ENCODE results near the gene GCN1. TPM values are rescaled to one million over a fixed set of nuclear protein-coding genes. Genes with fewer than 3 reads are reported as not detected.

Gene GCN1
- total RNA-seq, 6 experiments from 2014 or later: 76.5 to 102 (median 83.1) TPM

DNA sequence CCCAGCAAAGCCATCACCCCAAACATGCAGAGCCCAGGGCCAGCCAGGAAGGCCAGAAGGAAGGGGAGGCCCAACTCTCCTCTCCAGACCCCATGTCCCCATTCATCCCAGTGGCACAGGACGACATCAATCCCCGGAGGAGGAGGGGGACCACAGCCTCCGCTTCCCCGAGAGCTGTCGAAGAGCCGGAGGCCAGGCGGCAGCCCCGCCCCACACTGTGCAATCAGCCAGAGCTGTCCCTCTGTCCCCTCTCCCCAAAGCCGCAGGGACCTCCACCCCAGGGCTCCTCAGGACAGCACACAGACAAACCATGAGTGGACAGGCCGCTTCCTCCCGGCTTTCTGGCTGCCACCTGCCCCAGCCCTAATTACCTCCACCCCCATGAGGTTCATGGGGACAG lies 94.8 kb downstream of the GCN1 start:
- Mint-ChIP-seq H3K36me3 (ENCODE audit: low read depth) (no peaks in the 10 kb centered on the region), H3K27me3 (ENCODE audit: insufficient read depth) (no peaks in the 10 kb centered on the region), H3K4me1 (ENCODE audit: low read depth) (peaks cover 1% of the 10 kb centered on the region; the same call in 1 of the 2 replicates), H3K27ac (no peak overlapping the region), H3K4me3 (no peak overlapping the region), H3K9me3 (no peaks in the 10 kb centered on the region)
- TF ChIP-seq, protein P1, sequence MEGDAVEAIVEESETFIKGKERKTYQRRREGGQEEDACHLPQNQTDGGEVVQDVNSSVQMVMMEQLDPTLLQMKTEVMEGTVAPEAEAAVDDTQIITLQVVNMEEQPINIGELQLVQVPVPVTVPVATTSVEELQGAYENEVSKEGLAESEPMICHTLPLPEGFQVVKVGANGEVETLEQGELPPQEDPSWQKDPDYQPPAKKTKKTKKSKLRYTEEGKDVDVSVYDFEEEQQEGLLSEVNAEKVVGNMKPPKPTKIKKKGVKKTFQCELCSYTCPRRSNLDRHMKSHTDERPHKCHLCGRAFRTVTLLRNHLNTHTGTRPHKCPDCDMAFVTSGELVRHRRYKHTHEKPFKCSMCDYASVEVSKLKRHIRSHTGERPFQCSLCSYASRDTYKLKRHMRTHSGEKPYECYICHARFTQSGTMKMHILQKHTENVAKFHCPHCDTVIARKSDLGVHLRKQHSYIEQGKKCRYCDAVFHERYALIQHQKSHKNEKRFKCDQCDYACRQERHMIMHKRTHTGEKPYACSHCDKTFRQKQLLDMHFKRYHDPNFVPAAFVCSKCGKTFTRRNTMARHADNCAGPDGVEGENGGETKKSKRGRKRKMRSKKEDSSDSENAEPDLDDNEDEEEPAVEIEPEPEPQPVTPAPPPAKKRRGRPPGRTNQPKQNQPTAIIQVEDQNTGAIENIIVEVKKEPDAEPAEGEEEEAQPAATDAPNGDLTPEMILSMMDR (IDR thresholded peaks at IDR 0.05): no peak
- DNase-seq: no peak

DNA sequence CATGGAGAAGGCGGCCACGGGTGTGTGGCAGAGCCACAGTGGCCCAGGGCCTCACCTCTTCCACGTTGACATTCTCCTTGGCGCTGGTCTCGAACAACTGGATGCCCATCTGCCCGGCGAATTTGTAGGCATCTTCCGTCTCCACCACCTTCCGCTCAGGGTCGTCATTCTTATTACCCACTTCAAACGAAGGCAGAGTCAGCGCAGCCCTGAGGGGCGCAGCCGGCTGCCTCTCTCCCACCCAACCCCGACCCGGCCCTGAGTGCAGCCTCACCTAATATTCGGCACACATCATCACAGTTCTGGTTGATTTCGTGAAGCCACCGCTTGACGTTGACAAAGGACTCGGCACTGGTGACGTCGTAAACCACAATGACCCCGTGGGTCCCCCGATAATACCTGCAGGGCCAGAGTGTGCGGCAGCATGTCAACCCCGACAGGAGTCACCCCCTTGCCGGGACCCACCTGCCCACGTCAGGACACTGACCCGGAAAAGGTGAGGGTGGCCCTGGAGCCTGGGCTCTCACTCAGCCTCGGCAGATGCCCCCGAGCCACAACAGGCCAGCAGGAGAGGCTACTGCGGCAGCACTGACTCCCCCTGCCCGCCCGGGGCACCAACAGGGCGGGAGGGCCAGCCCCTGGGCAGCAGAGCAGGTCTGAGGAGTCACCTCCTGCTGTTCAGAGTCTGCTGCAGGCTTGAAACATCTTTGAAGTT lies 95.6 kb downstream of the GCN1 start:
- Mint-ChIP-seq H3K4me3 (no peak overlapping the region), H3K9me3 (no peaks in the 10 kb centered on the region), H3K27ac (no peak overlapping the region), H3K36me3 (ENCODE audit: low read depth) (no peaks in the 10 kb centered on the region), H3K27me3 (ENCODE audit: insufficient read depth) (no peaks in the 10 kb centered on the region), H3K4me1 (ENCODE audit: low read depth) (no peaks in the 10 kb centered on the region)
- TF ChIP-seq, protein P1 (IDR thresholded peaks at IDR 0.05): no peak
- DNase-seq: no peak

DNA sequence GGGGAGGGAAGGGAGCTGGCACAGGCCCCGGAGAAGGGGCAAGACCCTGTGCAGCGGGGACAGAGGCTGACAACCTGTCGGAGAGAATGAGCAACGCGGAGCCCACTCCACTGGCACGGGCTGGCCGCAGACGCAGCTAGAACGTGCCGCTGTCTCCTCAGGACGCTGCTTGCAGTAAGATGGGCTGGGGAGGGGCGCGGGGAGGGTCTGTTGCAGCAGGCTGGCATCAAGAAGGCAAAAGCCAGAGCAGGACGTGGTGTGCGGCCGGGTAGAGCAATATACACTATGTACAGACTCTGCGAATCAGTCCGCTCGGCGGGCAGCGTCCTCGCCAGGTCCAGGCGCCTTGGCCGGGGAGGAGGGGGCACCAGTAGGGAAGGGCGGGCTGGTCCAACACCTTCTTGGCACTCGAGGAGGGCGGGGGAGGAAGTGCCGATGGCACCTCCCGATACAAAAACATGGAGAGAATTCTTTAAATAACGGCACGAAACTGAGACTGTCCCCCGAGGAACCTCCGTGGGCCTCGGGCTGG lies 97.8 kb downstream of the GCN1 start:
- TF ChIP-seq, protein P1 (IDR thresholded peaks at IDR 0.05): no peak
- no peak overlapping the region for H3K4me3 Mint-ChIP-seq
- H3K9me3 Mint-ChIP-seq: no peaks in the 10 kb centered on the region
- no peaks in the 10 kb centered on the region for H3K36me3 Mint-ChIP-seq (ENCODE audit: low read depth)
- no peak for DNase-seq
- H3K27ac Mint-ChIP-seq: no peak overlapping the region
- peaks cover 2% of the 10 kb centered on the region; the same call in 1 of the 2 replicates for H3K27me3 Mint-ChIP-seq (ENCODE audit: insufficient read depth)
- H3K4me1 Mint-ChIP-seq (ENCODE audit: low read depth): no peaks in the 10 kb centered on the region

DNA sequence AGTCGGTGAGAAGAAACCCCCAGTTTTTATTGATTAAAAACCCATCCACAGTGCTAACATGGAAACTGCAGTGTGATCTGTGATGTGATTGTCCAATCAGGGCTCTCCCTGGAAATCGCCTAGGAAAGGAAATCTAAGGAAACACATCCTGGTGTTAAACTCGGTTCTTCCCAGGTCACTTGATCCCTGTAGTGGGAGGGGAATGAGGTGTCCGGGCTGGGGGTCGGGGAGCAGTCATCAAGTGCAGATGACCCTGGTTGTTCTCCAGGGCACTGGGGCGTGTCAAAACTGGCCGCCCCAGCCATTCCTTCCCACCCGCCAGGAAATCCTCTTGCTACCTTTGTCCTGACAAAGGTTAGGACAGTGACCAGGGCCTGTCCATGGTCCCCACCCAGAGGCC lies 98.8 kb downstream of the GCN1 start:
- no peaks in the 10 kb centered on the region for H3K9me3 Mint-ChIP-seq
- peaks cover 8% of the 10 kb centered on the region for H3K36me3 Mint-ChIP-seq (ENCODE audit: low read depth)
- no peak for DNase-seq
- TF ChIP-seq, protein P1 (IDR thresholded peaks at IDR 0.05): no peak
- H3K27me3 Mint-ChIP-seq (ENCODE audit: insufficient read depth): peaks cover 2% of the 10 kb centered on the region; the same call in 1 of the 2 replicates
- no peak overlapping the region for H3K27ac Mint-ChIP-seq
- no peaks in the 10 kb centered on the region for H3K4me1 Mint-ChIP-seq (ENCODE audit: low read depth)
- H3K4me3 Mint-ChIP-seq: no peak overlapping the region

DNA sequence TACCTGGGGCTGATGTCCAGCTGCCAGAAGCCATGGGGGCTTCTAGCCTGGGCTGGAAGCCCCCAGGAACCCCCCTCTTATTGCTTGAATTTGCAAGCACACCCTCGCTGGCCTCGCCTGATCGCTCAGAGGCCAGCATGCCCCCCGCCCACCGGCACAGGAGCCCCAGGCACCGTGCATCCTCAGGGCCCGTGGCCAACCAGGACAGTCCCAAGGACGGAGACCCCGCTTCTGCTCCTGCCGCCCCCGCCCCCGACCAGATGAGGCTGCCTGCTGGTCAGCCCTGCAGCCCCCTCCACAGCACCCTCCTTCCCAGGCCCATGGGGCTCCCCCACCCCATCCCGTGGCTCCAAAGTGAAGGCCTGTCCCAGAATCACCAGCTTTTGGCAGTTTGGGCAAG lies 99.2 kb downstream of the GCN1 start:
- Mint-ChIP-seq H3K4me3 (no peak overlapping the region), H3K36me3 (ENCODE audit: low read depth) (peaks cover 8% of the 10 kb centered on the region), H3K27me3 (ENCODE audit: insufficient read depth) (peaks cover 2% of the 10 kb centered on the region; the same call in 1 of the 2 replicates), H3K27ac (no peak overlapping the region), H3K4me1 (ENCODE audit: low read depth) (no peaks in the 10 kb centered on the region), H3K9me3 (no peaks in the 10 kb centered on the region)
- TF ChIP-seq, protein P1 (IDR thresholded peaks at IDR 0.05): no peak
- no peak for DNase-seq
